ENCODE data around the gene PYM1. TPM values are rescaled to one million over a fixed set of nuclear protein-coding genes. Genes with fewer than 3 reads are reported as not detected.

PYM1 gene
- 10 to 100 TPM; 89.0 to 94.5 TPM for total RNA-seq

- Histone ChIP-seq H3K4me1 (replicated peaks) (no peaks in the 10 kb centered on the region), H3K9me3 (no peaks in the 10 kb centered on the region), H3K36me3 (no peaks in the 10 kb centered on the region), H3K27me3 (replicated peaks; ENCODE audit: insufficient read depth) (no peaks in the 10 kb centered on the region), H3K27ac (peak within 1 kb of the TSS; percentile 94 to 97), H3K4me3 (peak within 1 kb of the TSS; percentile 73 to 93)
- intact Hi-C loops (cut with DNase I), result loop anchor here (2.0 to 5.0 kb wide), 3 partner anchors 97 to 201 kb away; partner anchors contain the start of genes CD63, ORMDL2 and SARNP
- TF ChIP-seq POLR2AphosphoS5 (IDR thresholded peaks at IDR 0.05) (peak; percentile 29), POLR2A (IDR thresholded peaks at IDR 0.05) (peak; percentile 16), CTCF (IDR thresholded peaks at IDR 0.05) (peak in 1 of 4 experiments; percentile 9)
- WGBS, result 5% methylated on average over 48 of the region's 49 CpGs
- DNase-seq (ENCODE audit: low spot score), result peak; percentile 80
Measured at GRCh38 chr12:55927588-55928502, at the start of gene PYM1. TSS of gene PYM1 (minus strand) at chr12:55927894. CDS start at chr12:55927761, 133 bp downstream.

- Histone ChIP-seq H3K9me3 (no peaks in the 10 kb centered on the region), H3K36me3 (no peaks in the 10 kb centered on the region), H3K27ac (peak overlapping the region; percentile 94 to 98), H3K4me3 (peak overlapping the region; percentile 76 to 94), H3K4me1 (replicated peaks) (no peaks in the 10 kb centered on the region), H3K27me3 (replicated peaks; ENCODE audit: insufficient read depth) (no peaks in the 10 kb centered on the region)
- intact Hi-C loops (cut with DNase I), result no loop called here
- TF ChIP-seq POLR2A (IDR thresholded peaks at IDR 0.05) (no peak), POLR2AphosphoS5 (IDR thresholded peaks at IDR 0.05) (no peak), CTCF (IDR thresholded peaks at IDR 0.05) (no peak)
- WGBS, result under 1% methylated on average over 15 of the region's 15 CpGs
- peak; percentile 37 for DNase-seq (ENCODE audit: low spot score)
Measured at GRCh38 chr12:55974308-55974730, 46.6 kb upstream of the PYM1 start.

- no peaks in the 10 kb centered on the region for H3K4me1 ChIP-seq (replicated peaks)
- H3K27ac ChIP-seq, result peak within 1 kb of the TSS; percentile 94 to 98
Measured at GRCh38 chr12:55973599-55974307, 46.1 kb upstream of the PYM1 start, which contains the start of gene RAB5B. TSS of gene RAB5B (plus strand) at chr12:55974078. CDS start at chr12:55986961, 12,883 bp downstream.

More at GRCh38 chr12:55973599-55974307, 46.1 kb upstream of the PYM1 start, which contains the start of gene RAB5B:
- no peaks in the 10 kb centered on the region for H3K9me3 ChIP-seq
- WGBS, result under 1% methylated on average over 36 of the region's 39 CpGs
- H3K4me3 ChIP-seq, result peak within 1 kb of the TSS; percentile 76 to 94
- peak; percentile 50 to 85 (median 51) for TF ChIP-seq CTCF (IDR thresholded peaks at IDR 0.05)
- peak; percentile 100 for TF ChIP-seq POLR2A (IDR thresholded peaks at IDR 0.05)
- peak; percentile 98 for TF ChIP-seq POLR2AphosphoS5 (IDR thresholded peaks at IDR 0.05)
- DNase-seq (ENCODE audit: low spot score), result peak; percentile 100
- H3K27me3 ChIP-seq (replicated peaks; ENCODE audit: insufficient read depth), result no peaks in the 10 kb centered on the region
- no peaks in the 10 kb centered on the region for H3K36me3 ChIP-seq
- intact Hi-C loops (cut with DNase I), result no loop called here
